HG02798 (cell line): ENCODE results near the gene MAP1LC3C.
"Not testable (repeated sequence)": the region's sequence is repeated elsewhere in the genome, so short reads cannot be mapped to it uniquely, and the experiment has no call there.

Source experiments
- ATAC-seq: cut with Tn5 transposase; IDR thresholded peaks from one replicate; pipeline ENCODE4 v1.9.1; 2021; ENCODE audit warnings: mild to moderate bottlenecking; ENCODE audit not compliant: unreplicated experiment, poor library complexity

Gene MAP1LC3C

DNA sequence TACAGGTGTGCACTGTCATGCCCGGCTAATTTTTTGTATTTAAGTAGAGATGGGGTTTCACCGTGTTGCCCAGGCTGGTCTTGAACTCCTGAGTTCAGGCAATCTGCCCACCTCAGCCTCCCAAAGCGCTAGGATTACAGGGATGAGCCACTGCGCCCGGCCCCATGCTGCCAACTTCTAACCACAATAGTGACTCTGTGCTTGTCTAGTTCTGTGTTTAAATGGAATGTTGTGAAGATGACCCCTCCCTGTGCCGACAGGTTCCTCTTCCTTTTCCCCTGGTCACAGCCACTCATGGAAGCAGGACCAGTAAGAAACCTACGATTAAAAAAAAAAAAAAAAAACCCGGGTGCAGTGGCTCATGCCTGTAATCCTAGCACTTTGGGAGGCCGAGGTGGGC is 4.7 kb downstream of the MAP1LC3C start:
- no peak for ATAC-seq

GRCh38 chr1:241992734-241993133 is 6.2 kb downstream of the MAP1LC3C start:
- ATAC-seq: no peak

DNA sequence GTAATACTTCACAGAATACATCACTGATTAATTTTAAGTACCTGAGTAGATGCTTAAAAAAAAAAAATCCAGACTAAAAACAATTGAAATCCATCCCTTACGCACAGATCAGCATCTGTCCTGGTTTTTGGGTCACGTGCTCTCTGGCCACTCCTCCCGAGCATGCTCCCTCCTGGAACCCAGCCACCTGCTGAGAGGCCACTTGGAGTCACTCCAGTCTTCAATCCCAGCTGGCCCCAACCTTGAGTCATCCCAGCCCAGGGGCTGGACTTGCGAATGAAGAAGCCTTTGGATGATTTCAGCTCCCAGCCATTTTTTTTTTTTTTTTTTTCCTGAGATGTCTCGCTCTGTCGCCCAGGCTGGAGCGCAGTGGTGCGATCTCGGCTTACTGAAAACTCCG is 8.9 kb downstream of the MAP1LC3C start:
- no peak for ATAC-seq

GRCh38 chr1:241988389-241988930 is 10.4 kb downstream of the MAP1LC3C start:
- not testable (repeated sequence) for ATAC-seq

GRCh38 chr1:241985787-241986186 is 13.1 kb downstream of the MAP1LC3C start:
- ATAC-seq: peak; percentile 64

GRCh38 chr1:241979926-241980325 is 19.0 kb downstream of the MAP1LC3C start:
- ATAC-seq: no peak

DNA sequence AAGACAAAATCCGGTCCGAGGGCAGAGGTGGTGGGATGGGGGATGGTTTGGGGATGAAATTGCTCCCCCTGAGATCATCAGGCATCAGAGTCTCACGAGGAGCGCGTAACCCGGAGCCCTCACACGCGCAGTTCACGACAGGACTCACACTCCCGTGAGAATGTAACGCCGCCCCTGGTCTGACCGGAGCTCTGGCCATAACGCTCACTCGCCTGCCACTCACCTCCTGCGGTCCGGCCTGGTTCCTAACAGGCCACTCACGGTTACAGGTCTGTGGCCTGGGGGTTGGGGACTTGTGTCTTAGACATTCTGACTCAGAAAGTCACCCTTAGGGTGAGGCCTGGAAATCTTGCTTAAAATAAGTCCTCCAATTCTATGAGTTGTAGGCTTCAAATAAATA is 19.8 kb downstream of the MAP1LC3C start:
- ATAC-seq: no peak

DNA sequence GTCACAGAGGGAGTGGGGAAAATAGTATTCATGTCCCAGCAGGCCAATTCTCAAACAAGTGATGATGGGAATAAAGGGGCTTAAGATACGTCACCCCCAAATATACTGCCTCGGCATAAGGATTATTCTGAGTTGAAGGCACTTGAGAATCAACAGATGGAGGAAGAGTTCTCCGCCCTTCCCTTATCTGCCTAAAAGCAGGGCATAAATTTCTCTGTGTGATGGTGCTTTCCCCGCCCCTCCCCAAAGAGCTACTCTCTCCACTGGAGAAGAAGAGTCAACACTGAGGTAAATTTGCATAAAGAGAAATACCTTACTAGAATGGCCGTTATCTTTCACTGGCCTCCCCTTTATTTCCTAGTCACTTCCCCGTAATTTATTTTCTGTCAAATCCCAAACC is 22.7 kb downstream of the MAP1LC3C start:
- ATAC-seq: no peak

GRCh38 chr1:241972703-241973369 is 26.1 kb downstream of the MAP1LC3C start:
- ATAC-seq: no peak

DNA sequence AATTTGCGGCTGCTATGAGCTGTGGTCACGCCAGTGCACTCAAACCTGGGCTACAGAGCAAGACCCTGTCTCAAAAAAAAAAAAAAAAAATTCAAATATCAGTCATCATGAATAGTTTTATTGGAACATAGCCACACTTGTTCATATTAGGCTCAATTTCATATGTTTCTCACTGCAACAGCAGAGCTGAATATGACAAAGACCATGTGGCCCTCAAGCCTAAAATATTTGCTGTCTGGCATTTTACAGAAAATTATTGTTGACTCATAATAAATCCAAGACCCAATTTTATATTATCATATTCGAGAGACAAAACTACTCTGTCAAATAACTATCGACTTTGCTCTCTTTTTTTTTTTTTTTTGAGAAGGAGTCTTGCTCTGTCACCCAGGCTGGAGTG is 30.3 kb downstream of the MAP1LC3C start:
- ATAC-seq: no peak

DNA sequence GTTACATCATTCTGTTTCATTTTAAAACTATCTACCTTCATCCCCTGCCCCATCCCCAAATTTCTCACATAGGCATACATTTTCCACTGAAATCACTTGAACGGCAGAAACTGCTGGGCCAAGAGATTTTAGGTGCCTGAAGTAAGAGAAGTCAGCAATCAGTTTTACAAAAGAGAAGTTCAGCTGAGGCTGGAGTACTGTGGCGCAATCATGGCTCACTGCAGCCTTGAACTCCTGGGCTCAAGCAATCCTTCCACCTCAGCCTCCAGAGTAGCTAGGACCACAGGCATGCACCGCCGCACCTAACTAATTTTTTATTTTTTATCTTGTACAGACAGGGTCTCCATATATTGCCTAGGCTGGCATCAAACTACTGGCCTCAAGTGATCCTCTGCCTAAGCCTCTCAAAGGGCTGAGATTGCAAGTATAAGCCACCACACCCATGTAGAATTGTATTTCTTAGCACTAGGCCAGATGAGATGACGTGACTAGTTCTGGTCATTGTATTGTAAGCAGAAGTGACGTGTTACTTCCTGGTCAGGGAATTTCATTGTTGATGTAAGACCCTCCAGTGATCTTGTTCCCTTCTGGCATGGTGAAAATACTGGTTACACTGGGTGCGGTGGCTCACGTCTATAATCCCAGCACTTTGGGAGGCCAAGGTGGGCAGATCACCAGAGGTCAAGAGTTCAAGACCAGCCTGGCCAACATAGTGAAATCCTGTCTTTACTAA is 34.2 kb downstream of the MAP1LC3C start:
- no peak for ATAC-seq

DNA sequence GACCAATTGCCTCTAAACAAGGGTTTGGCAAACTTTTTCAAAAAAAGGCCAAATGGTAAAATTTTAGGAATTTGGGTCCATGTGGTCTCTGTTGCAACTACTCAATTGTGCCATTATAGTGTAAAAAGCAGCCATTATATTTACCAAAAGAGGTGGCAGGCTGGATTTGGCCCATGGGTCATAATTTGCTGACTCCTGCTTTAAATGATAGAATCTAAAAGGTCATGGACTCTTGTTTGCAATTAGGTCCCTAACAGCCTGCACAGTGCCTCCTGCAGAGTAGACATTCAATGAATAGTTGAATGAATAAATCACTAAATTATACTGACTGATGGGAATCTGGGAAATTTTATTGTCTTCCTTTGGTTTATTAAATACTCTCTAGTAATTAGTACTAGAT is 35.2 kb downstream of the MAP1LC3C start:
- ATAC-seq: no peak

DNA sequence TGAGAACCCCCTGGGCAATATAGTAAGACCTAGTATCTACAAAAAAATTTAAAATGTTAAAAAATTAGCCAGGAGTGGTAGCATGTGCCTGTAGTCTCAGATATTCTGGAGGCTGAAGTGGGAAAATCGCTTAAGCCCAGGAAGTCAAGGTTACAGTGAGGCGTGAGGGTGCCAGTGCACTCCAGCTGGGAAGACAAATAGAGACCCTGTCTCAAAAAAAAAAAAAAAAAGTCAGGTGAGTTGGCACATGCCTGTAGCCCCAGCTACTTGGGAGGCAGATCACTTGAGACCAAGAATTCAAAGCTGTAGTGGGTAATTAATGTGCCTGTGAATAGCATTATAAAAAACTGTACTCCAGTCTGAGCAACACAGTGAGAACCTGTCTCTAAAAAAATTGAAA is 36.7 kb downstream of the MAP1LC3C start:
- ATAC-seq: no peak

GRCh38 chr1:241957692-241958494 is 41.0 kb downstream of the MAP1LC3C start, which contains the start of gene BECN2:
Gene BECN2, plus strand, starts transcription at chr1:241957767. Its CDS starts 0 bp downstream, at chr1:241957767.
- no peak for ATAC-seq

DNA sequence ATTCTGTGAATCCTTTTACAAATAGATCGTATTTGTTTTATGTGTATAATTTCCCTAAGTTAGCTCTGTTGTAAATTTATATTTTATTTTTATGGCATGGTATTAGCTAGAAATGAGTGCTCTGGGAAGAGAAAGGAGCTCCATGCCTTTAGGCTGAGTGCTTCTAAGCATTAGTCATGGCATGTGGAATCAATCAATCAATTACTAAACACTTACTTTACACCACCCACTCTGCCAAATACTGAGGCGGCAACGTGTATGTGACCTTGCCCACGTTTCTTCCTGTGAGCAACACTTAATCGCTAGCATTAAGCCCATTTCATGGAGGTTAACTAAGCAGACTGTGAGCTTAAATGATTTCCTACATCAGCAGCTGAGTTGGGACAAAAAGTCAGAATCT is 48.5 kb downstream of the MAP1LC3C start:
- no peak for ATAC-seq

GRCh38 chr1:241947354-241947753 is 51.5 kb downstream of the MAP1LC3C start:
- no peak for ATAC-seq
